Stimulated activated CD8-positive, alpha-beta memory T cell treated with anti-CD3 and anti-CD28 coated beads, Interleukin-4, amount 100 ng/mL, for 24 hours (primary cell): Measurements from ENCODE around the gene CSGALNACT2.

Source experiments
- DNase-seq: peaks from one replicate; pipeline ENCODE4 v3.0.0-alpha.2; 2020; ENCODE audit warnings: low read depth

The CSGALNACT2 gene

DNA sequence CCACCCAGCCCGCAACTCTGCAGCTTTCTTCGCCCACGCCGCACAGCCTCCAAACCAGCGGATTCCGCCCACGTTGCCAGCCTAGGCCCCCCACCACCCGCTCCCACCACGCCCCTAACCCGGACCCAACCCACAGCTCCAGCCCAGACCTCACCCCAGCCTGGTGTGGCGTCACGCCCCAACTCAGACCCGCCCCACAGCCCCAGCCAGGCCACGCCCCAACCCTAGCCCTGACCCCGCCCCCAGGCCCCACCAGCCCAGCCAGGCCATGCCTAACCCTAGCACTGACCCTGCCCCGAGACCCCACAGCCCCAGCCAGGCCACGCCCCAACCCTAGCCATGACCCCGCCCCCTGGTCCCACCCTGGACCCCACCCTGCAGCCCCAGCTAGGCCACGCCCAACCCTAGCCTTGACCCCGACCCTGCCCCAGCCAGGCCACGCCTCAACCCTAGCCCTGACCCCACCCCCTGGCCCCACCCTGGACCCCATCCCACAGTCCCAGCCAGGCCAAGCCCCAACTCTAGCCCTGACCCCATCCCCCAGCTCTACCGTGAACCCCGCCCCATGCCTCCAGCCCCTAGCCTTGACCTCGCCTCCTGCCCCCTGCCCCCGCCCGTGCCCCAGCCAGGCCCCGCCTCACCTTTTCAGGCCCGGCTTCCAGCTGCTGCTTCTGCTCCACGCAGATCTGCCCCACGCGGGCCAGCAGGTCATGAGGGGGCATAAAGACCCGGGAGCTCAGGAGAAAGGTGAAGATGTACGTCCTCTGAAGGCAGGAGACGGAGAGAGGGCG is 64.6 kb downstream of the CSGALNACT2 start:
- DNase-seq: no peak

DNA sequence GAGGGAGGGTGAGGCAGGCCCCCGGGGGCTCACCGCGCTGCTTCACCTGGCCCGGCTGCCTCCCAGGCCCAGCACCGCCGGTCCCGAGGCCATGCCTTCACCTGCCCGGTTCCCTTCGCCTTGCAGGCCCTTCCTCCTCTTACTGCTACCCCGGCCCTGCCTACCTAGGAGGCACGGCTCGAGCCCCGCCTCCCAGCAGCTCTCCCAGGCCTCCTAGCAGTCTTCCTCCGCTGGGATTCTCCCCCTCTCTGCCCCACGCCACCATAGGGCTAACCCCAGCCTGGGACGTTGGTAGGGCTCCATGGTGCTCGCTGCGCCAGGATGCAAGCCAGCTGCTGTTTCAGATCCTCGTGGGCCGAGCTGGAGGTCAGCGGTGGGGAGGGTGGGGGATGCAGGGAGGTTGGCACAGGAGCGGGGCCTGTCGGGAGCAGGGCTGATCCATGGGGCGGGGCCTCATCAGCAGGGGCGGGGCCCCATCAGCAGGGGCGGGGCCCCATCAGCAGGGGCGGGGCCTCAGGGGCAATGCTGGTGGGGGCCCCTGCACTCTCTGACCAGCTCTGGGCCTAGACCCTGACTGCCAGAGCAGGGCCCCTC is 65.3 kb downstream of the CSGALNACT2 start:
- DNase-seq: no peak

DNA sequence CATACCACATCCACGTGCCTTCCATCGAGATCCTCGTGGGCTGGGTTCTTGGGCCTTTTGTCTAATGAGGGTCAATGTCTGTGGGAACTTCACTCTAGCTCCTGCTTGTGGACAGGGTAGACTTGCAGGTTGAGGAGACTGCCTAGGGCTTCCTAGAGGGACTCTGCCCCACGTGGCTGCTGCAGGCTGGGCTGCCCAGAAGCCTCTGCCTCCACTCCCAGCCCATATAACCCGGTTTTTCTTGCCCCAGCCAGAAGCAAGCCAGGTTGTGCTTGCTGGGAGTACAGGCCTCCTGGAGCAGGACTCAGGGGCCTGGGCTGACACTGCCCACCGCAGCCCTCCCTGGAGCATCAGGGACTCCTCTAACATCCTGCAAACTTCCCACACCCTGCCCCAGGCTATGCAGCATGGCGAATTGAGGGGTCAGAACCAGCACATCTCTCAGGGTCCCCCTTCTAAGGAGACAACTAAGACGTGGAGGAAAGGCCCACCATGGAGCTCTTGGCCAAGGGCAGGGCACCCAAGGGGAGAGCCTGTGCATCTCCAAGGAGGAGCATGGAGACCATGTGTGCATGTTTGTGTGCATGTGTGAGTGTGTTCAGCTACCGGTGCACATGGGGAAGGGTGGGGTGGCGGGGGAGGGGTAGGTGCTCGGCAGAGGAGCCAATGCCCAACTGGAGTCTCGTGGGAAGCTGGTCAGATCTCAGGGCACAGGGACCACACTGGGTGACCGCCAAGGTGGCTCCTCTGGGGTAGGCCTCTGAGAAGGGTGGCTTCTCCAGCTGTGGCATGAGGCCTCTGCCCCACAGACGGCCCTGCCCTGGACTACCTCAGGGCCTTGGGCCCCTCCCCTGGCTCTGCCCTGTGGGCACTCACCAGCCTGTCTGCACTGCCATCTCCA is 66.0 kb downstream of the CSGALNACT2 start:
- DNase-seq: no peak

DNA sequence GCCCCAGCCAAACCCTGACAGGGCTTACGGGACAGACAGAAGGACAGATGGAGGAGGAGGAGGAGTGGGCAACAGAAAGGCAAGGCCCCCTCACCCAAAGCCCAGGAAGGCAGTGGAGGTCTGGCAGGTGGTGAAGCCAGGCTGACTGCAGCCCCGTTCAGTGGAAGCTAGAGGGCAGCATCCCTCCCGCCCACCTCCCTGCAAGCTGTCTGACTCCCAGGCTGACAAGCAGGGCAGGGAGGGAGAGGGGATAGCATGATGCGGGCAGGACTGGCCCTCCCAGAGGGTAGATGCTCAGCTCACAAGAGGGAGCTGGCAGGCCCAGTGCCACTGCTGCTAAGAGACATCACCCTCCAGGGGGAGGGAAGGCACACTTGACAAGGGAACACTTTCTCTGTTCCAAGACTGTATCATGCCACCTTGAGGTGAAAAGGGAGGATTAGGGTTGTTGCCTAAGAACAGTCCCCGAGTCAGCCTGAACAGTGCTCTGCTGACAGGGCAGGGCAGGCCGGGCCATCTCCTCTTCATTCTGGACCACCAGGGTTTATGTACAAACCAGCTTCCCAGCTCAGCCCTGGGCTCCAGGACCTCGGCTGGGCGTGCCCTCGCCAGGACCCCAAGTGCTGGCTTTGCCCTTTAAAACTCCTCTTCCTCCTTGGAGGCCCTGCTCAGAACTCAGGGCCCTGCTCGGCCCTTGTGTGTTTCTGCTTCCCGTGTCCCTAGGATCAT is 66.9 kb downstream of the CSGALNACT2 start:
- peak; percentile 38 for DNase-seq

DNA sequence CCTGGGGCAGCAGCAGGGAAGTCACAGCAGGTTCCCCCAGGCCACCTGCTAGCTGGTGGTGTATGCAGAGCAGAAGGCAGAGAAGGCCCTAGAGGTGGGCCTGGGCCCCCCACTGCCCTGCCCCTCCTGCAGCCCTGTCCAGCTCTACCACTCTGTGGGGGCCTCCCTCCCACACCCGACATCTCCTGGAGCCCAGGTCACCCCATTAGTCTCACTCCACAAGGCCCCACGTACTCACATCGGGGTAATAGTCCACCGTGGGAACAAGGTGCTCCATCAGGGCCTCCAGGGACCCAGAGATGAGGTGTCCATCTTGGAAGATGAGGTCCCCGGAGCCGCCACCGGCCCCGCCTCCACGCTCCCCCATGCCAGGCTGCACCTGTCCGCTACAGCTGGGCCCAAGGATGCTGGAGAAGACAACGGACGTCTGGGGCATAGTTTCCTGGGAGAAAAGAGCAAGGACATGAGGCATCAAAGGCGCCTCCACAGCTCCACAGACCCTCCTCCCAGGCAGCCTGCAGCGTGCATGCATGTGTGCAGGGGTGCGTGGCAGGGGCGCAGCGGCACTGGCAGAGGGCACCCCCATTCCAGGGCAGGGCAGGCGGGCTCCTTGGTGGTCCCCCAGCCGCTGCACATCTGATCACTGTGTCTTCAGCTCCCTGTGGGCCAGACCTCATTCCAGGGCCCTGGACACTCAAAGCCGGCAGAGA is 67.6 kb downstream of the CSGALNACT2 start:
- DNase-seq: no peak

DNA sequence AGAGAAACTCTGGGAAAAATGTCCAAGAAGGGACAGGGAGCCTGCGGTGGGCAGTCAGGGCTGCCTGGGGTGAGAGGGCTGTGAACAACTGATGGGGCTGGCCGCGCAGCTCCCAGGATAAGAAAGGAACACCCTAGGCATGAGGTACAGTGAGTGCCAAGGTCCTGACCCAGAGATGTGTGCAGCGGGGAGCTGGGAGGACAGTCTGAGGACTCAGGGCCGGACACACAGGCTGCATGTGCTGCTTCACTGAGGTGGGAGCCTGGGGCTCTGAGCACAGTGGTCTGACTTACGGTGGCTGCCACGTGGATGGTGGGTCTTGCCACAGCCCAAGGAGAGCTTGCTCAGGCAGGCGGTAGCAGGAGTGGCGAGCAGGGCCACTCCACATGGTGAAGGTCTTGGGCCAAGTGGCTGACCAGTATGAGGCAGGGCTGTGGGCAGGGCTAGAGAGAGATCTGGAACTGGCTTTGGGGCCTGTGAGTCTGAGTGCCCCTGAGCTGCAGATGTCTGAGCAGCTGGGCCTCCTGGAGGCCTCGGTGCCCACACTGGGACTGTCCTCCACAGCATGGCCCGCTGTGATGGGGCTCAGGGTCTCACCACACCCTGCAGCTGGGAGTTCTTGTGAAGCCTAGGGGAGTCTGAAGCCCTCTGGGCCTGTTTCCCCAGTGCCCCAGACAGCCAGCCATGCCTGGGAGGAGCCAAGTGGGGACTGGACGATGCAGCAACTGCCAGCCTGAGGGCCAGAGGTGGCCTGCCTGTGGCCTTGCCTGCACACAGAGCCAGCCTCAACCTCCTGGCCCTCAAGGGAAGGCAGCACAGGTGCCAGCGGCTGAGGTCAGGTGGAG is 68.4 kb downstream of the CSGALNACT2 start:
- DNase-seq: no peak

DNA sequence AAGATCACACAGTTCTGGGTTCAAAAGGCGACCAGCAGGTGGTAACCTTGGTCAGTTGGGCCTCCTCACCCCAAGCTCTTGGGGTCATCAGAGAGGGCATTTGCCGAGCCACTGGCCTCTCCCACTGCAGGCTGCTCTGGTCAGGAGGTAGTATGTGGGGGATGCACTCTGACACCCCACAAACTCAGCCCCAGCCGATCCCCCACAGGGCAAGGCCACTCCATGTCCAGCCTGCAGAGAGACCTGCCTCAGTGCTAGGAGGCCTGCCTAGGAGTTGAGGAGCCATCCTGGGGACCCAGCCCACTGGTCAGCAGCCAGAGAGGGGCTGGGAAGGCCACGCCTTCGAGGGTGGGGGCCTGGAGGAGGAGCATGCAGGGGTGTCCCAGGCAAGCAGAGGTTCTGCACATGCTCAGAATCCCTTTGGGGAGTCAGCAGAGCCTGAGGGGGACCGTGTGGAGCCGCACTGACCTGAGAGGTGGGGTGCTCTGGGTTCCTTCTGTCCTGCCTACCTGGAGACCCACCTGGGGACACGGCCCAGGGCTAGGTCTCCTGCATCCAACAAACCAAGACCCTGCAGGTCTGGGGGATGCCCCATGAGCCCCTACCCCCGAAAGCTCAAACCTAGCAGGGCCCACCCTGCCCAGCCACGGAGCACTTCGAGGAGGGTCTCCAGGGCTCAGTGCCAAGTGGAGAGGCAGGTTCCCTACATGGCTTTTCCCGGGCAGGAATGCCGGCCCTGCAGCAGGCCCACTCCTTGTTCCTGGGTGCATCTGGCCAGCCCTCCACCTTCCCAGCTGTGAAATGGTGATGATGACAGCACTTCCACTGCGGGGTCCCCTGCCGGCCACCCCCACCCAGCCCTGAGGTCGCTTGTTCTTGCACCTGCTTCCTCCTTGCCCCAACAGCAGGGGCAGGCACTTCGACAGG is 70.2 kb downstream of the CSGALNACT2 start:
- no peak for DNase-seq

DNA sequence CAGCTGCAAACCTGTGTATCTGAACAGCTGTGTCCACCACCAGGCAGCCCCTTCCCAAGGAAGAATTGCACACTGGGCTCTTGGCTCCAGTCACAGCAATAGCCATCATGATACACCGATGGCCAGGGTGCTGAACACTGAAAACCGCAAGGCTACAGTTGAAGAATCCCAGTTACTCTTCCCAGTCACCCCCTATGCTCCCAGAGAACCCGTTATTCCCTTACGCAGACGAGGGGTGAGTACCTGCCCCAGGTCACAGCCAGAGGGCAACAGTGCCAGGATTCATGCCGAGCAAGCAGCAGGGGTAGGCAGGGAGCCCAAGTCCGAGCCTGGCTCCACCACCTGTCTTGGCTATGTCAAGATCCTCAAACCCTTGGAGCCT is 70.8 kb downstream of the CSGALNACT2 start:
- no peak for DNase-seq

DNA sequence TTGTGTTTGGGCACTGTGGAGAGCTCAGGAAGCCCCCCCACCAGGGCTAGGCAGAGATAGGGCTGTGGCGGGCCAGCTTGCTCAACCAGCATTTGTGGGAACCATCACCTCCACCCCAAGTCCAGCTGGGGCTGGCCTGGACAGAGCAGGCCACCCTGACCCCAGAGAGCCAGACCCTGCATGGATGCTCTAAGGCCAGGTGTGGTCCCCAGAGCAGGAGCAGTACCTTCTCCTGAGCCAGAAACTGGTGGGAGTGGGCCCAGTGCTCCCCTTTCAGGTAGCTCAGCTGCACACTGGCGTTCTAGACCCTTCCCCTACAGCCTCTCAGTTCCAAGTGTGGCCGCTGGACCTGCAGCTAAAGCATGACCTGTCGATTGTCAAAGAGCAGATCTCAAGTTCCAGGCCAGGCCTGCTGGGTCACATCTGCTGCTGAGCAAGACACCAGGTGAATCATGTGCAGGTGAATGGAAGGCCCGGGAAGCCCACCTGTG is 71.5 kb downstream of the CSGALNACT2 start:
- no peak for DNase-seq

DNA sequence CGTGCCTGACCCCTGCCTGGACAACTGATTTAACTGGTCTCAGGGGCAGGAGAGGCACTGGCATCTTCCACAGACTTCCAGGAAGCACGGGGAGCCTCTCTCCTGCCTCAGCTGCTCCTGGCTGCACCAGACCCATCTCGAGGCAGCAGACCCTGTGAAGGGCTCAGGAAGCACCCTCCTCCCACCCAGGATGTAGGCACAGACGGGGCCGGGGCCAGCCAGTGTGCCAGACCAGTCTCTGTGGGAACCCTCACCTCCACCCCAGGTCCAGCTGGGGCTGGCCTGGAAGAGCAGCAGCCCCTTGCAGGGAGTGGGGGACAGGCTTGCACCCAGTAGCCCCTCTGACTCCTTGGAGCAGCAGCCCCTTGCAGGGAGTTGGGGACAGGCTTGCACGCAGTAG is 72.3 kb downstream of the CSGALNACT2 start:
- DNase-seq: no peak

DNA sequence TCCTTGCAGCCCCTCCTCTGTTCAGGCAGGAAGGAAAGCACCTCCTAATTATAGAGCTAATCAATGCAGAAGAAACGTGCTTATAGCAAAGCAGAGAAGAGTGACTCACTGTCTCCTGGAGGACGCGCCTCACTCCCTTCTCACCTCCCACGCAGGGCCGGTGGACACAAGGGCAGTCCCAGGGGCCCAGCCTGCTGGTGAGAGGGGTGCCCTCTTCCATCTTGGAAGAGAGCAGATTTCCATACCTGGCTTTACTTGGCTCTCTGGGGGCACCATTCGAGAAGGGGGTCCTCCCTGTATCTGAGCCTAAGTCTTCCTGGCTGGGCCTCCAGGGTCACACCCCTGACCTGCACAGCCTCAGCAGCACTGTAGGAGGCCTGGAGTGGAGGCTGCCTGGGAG is 72.8 kb downstream of the CSGALNACT2 start:
- no peak for DNase-seq

DNA sequence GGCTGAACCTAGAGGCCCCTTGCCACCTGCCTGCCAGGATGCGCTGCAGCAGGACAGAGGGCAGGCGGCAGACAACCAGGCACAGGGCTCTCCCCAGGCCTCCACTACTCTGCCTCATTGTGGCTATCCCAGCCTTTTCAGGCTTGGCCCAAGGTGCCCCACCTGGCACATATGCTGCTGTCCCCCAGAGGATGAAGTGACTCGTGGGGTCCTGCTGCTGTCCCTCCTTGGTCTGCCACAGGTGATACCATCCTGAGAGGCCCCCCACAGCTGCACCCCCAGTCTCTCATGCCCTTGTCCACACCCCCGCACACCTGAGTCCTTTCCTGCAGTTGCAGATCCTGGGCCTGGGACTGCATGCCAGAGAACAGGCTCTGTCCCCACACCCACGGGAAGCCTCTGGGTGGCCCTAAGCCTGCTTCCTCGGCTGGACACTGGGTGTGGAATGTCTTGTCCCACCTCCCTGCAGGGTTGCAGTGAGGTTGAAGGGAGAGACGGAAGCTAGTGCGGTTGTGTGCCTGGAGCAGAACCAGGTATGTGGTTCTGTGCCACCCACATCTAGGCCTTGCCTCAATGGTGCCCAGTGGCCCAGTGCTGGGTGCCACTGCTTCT is 73.3 kb downstream of the CSGALNACT2 start:
- DNase-seq: no peak

DNA sequence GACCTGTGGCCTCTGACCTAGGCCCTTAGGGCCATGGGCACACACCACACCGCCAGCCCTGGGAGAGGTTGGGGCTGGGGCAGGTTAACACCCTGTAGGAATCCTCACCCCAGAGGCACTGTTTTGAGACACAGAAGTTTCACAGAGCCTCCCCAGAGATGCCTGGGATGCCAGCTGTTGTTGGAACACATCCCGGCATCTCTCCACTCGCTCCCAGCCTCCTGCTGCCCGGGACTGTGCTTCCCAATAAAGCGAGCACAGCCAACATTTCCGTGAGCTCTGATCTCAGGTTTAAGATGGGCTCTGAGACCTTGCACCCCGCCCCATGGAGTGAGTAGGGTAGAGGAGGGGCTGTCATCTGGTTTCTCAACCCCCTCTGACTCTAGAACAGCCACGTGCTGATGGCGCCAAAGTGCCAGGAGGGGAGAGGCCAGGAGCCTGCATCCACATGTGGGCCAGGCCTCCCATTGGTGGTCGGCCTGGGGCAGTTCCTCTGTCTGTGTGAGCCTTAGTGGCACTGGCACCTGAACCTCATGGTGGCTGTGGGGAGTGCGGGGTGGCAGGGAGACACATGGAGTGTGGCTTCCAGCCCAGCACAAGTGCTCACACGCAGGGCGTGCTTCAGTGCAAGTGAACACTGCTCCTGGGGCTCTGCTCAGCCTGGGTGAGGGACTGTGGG is 73.9 kb downstream of the CSGALNACT2 start:
- DNase-seq: no peak

DNA sequence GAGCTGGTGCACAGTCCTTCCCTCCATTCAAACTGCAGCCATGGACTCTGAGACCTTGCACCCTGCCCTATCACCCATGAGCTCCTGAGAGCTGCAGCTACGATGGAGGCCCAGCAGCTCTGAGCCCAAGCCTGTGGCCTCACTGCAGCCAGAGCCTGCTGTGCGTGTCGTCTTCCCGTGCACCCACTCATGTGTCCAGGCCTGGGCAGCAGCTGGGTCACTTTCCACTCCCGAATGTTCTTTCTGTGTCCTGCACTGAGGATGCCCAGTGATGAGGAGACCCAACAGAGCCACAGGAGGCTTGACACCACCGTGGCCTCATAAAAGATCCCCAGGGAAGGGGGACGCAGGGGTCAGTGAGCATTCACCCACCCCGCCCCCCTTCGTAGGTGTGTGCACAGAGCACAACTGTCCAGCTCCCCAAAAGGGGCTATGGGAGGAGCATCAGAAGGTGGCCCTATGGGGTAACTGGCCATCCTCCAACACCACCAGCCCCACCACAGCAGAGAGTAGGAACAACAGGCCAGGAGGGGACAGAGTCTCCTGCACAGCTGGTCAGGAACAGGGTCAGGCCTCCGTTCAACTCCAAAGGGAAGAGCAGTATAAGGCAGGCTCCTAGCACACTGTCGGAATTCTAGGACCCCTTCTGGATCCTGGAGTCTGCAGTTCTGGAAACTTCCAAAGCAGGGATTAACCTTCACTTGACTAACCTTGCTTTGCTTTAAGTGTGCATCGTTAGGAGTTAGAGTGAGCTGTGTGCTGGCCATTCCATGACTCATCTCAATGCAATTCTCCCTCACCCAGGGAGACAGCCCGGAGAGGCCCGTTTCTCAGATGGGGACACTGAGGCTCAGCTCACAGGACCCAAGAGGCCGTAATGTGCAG is 76.1 kb downstream of the CSGALNACT2 start:
- no peak for DNase-seq

DNA sequence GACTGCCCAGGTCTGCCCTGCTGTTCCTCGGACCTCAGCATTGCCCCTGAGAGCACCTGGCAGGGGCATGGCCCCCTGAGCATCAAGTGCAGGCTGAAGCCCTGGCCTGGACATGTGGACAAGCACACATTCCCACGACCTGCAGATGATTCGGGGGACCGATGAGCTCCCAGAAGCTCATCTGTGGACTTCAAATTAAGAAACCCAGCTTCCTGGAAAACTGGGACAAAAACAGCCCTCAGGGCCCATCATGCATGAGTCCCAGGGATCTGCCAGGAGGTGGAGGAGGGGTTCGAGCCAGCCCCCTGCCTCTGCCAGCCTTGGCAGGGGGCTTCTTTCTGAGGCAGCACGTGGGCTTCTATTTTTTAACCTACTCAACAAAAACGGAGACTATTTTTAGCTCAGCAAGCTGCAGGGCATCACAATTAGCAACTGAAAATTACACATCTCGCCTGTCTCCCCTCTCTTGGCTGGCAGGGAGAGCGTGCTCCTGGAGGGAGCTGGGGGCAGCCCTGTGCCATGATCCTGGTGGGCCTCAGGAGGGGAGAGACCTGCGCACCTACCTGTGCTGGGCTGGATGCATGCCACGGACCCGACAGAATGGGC is 76.8 kb downstream of the CSGALNACT2 start:
- DNase-seq: no peak

DNA sequence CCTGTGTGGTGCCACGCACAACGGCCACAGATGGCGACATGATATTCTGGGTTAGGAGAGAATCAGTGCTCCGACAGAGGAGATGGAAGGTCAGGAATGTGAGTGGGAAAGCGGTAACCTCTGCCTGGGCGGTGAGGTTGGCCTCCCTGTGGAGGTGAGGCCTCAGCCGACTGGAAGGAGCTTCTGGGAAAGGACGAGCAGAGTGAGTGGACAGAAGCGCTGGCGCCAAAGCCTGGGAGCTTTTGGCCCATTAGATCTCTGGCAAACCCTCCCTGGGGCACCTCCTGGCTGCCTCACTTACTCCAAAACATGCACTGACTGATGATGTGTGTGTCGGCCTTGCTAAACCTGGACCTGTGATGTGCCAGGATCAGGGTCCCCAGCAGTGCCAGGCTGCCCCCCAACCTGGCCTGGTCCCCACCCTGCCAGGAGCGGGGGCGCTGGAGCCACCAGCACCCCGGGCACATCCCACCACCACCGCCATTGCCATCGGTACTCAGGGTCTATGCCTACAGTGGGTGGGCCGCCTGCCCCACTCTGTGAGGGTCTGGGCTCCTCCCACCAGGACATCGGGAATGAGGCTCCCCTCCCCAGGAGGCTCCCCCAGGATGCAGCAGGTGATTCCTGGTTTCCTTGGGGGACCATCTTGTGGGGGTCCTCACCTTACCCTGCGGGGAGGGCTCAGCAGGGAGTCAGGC is 77.7 kb downstream of the CSGALNACT2 start:
- DNase-seq: no peak
